Mononuclear cell (primary cell): ENCODE results near the gene FOXI1. TPM values are rescaled to one million over a fixed set of nuclear protein-coding genes. Genes with fewer than 3 reads are reported as not detected.

Experiments used
- H3K27me3 ChIP-seq: 2 replicates; pipeline ENCODE4 v1.6.0; 2011; ENCODE audit warnings: low read length, control low read depth; ENCODE audit not compliant: insufficient read depth
- H3K4me1 ChIP-seq: 2 replicates; pipeline ENCODE4 v1.5.1; 2011; ENCODE audit warnings: mild to moderate bottlenecking, low read length, control low read depth; ENCODE audit not compliant: insufficient read depth
- H3K4me3 ChIP-seq: 2 replicates; pipeline ENCODE4 v1.5.1; 2011; ENCODE audit warnings: mild to moderate bottlenecking, low read length, moderate library complexity
- H3K9me3 ChIP-seq: 2 replicates; pipeline ENCODE4 v1.5.1; 2011; ENCODE audit warnings: low read depth, mild to moderate bottlenecking, control low read depth, low read length
- total RNA-seq: library from RNA; depleted of rRNA; stranded (reverse); fragments of >200 nt; gene quantifications from one replicate; pipeline ENCODE4 v1.2.3, GENCODE V29; 2012

FOXI1 gene
- total RNA-seq, 1 donor: 0.10 TPM

GRCh38 chr5:170147051-170147752, 41.5 kb downstream of the FOXI1 start:
- H3K4me3 ChIP-seq: no peak overlapping the region
- no peaks in the 10 kb centered on the region for H3K4me1 ChIP-seq
- no peaks in the 10 kb centered on the region for H3K27me3 ChIP-seq
- no peaks in the 10 kb centered on the region for H3K9me3 ChIP-seq

GRCh38 chr5:170147753-170148264, 42.1 kb downstream of the FOXI1 start:
- H3K4me3 ChIP-seq: no peak overlapping the region
- no peaks in the 10 kb centered on the region for H3K9me3 ChIP-seq
- no peaks in the 10 kb centered on the region for H3K4me1 ChIP-seq
- no peaks in the 10 kb centered on the region for H3K27me3 ChIP-seq

GRCh38 chr5:170148430-170149205, 42.9 kb downstream of the FOXI1 start:
- Histone ChIP-seq H3K9me3 (no peaks in the 10 kb centered on the region), H3K27me3 (no peaks in the 10 kb centered on the region), H3K4me3 (no peak overlapping the region), H3K4me1 (no peaks in the 10 kb centered on the region)

GRCh38 chr5:170149206-170149515, 43.5 kb downstream of the FOXI1 start:
- Histone ChIP-seq H3K4me1 (no peaks in the 10 kb centered on the region), H3K4me3 (no peak overlapping the region), H3K9me3 (no peaks in the 10 kb centered on the region), H3K27me3 (no peaks in the 10 kb centered on the region)

- no peaks in the 10 kb centered on the region for H3K4me1 ChIP-seq
- H3K9me3 ChIP-seq: no peaks in the 10 kb centered on the region
- H3K27me3 ChIP-seq: no peaks in the 10 kb centered on the region
- no peak overlapping the region for H3K4me3 ChIP-seq
Observed at GRCh38 chr5:170150713-170151096, 45.0 kb downstream of the FOXI1 start.

- no peaks in the 10 kb centered on the region for H3K4me1 ChIP-seq
- no peaks in the 10 kb centered on the region for H3K27me3 ChIP-seq
Observed at GRCh38 chr5:170151097-170151831, 45.6 kb downstream of the FOXI1 start.

GRCh38 chr5:170152767-170153166, 47.1 kb downstream of the FOXI1 start:
- H3K4me1 ChIP-seq: no peaks in the 10 kb centered on the region

More at GRCh38 chr5:170151097-170151831, 45.6 kb downstream of the FOXI1 start:
- H3K9me3 ChIP-seq: no peaks in the 10 kb centered on the region
- no peak overlapping the region for H3K4me3 ChIP-seq

GRCh38 chr5:170154297-170154696, 48.6 kb downstream of the FOXI1 start:
- H3K4me1 ChIP-seq: no peaks in the 10 kb centered on the region
- no peak overlapping the region for H3K4me3 ChIP-seq
- no peaks in the 10 kb centered on the region for H3K27me3 ChIP-seq
- H3K9me3 ChIP-seq: no peaks in the 10 kb centered on the region

More at GRCh38 chr5:170152767-170153166, 47.1 kb downstream of the FOXI1 start:
- H3K4me3 ChIP-seq: no peak overlapping the region
- H3K9me3 ChIP-seq: no peaks in the 10 kb centered on the region
- H3K27me3 ChIP-seq: no peaks in the 10 kb centered on the region

- no peak overlapping the region for H3K4me3 ChIP-seq
- no peaks in the 10 kb centered on the region for H3K27me3 ChIP-seq
- H3K4me1 ChIP-seq: no peaks in the 10 kb centered on the region
- no peaks in the 10 kb centered on the region for H3K9me3 ChIP-seq
Observed at GRCh38 chr5:170154744-170155143, 49.0 kb downstream of the FOXI1 start.

- H3K27me3 ChIP-seq: no peaks in the 10 kb centered on the region
- H3K4me1 ChIP-seq: no peaks in the 10 kb centered on the region
- H3K9me3 ChIP-seq: no peaks in the 10 kb centered on the region
- no peak overlapping the region for H3K4me3 ChIP-seq
Observed at GRCh38 chr5:170155771-170156170, 50.1 kb downstream of the FOXI1 start.

GRCh38 chr5:170159101-170159698, 53.5 kb downstream of the FOXI1 start:
- Histone ChIP-seq H3K27me3 (no peaks in the 10 kb centered on the region), H3K4me1 (no peaks in the 10 kb centered on the region), H3K9me3 (no peaks in the 10 kb centered on the region), H3K4me3 (no peak overlapping the region)

Other genes starting within 250 kb of the FOXI1 start
- not detected for gene INSYN2B, start 125.4 kb upstream of the FOXI1 start, total RNA-seq
- not detected for gene C5orf58, start 127.1 kb downstream of the FOXI1 start, total RNA-seq
- gene LCP2, start 191.9 kb downstream of the FOXI1 start, total RNA-seq: 440 TPM